NCI-H1092 treated with DMSO at 0.1 percent for 48 hours (cell line): Measurements from ENCODE around the gene DNER.
"Not testable (repeated sequence)": the region's sequence is repeated elsewhere in the genome, so short reads cannot be mapped to it uniquely, and the experiment has no call there.

Source experiments
- DNase-seq: peaks from one replicate; lab custom pipeline; 2025; lab: John Stamatoyannopoulos, UW

DNER gene

DNA sequence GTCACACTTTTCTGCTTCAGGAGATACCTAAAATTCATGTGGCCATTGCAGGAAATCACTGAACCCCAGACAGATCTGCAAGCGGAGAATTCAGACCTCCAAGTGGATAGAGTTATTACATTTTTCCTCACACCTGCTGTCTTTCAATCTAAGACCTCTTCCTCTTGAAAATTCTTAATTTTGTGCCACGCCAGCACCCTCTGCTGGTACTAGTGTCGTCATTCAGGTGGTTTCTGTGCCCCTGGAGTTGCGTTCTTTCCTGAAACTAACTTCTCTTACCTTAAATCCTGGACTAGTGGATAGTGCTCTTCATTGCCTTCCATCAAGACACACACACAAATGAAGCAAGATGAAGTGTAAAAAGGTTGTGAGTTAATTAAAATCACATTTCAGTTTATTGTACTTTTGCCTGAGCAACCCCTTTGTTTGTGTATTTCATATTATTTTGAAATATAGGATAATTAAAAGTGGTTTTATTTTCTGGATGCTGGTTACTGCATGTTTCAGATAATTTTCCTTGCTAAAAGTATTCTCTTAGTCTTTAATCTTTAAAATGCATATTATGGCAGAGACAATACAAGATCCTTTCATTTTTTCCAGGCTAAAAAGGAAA lies 1.6 kb upstream of the DNER start:
- DNase-seq = peak; percentile 69

- peak; percentile 46 for DNase-seq
Observed at GRCh38 chr2:229714736-229715541, 584 bp upstream of the DNER start.

DNA sequence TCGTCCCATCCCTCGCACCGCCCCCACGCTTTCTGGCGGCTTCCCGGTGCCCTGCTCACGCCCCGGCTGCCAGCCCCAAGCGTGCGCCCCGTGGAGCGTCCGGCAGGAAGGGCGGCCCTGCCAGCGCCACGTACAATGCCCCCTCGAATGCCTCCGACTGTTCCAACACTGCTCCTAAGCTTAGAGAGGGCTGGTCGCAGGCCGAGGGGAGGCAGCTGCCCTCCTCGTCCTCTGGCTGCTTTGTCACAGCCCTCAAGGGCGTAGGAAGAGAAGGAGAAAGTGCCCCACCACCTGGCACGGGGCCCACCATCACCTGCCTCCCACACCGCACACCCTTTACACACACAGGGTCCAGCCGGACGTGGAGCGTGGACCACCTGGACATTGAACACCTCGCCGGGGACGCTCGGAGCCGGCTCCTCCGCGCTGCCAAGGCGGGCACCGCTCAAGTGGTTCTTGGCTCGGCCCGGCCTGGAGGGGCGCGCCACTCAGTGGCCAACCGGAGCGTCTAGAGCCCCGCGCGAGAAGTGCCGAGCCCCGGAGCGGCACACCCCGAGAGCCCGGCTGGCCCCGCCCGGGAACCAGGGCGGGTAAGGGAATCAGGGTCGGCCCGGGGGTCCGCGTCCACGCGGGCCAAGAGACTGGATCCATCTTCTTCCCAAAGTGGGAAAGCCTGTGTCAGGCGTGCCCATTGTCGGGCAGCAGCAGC lies 830 bp downstream of the DNER start:
- DNase-seq = peak; percentile 54

DNA sequence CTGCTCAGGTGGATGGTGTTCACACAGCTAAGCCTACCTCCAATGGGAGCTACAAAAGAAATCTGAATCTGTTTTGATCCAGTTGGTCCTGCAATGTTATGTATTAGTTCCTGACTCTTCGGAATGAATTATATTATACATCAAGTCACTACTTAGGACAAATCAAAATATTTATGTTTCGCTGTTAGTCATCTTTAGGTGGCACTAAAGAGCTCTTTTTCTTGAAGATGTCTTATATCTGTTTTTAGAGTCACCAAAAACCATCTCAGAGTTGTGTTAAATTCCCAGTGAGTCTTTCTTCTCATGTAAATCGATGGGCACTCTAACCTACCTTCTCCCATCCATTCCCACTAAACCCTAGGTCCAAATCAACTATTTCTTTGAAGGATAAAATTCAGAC lies 2.2 kb downstream of the DNER start:
- no peak for DNase-seq

GRCh38 chr2:229708335-229708734 lies 6.0 kb downstream of the DNER start:
- DNase-seq = no peak

- DNase-seq = no peak
Observed at GRCh38 chr2:229703909-229704630, 10.3 kb downstream of the DNER start.

GRCh38 chr2:229701716-229702115 lies 12.6 kb downstream of the DNER start:
- no peak for DNase-seq

DNA sequence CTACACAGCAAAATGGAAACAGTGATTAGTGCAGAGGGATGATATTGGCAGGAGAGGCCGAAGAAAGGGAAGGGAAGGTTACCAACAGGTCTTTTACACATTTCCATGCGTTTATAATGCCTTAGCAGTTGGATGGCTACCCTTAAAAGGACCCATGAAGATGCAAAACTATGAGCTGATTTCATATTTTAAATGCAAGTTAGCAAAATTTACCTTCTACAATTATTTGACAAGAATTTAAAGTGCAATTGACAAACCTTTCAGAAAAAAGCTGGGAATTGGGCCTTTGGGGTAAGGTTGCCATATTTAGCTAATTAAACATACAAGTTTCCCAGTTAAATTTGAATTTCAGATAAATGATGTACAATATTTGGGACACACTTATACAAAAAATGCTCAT lies 13.3 kb downstream of the DNER start:
- no peak for DNase-seq

DNA sequence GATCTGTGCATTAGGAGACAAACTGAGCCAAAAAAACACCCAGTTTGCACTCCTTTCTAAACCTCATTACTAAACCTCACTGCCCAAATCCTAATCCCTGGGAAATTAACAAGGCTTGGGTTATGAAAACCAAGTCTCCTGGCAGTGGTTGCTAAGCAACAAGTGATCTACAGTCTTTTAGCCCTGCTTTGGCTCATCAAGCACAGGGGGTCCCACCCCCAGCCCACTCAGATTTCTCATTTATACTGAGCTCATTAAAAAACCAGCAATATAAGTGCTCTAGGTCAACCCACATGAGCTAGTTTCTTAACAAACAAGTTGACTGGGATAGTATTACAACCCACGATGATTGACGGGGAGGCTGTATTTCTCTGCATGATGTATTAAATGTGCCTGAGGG lies 18.4 kb downstream of the DNER start:
- DNase-seq = no peak

DNA sequence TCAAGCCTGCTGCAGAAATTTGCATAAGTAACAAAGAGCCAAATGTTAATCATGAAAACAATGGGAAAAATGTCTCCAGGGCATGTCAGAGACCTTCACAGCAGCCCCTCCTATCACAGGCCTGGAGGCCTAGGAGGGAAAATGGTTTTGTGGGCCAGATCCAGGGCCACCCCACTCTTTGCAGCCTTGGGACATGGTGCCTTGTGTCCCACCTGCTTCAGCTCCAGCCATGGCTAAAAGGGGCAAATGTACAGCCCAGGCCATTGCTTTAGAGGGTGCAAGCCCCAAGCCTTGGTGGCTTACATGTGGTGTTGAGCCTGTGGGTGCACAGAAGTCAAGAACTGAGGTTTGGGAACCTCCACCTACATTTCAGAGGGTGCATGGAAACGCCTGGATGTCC lies 20.5 kb downstream of the DNER start:
- DNase-seq = not testable (repeated sequence)

DNA sequence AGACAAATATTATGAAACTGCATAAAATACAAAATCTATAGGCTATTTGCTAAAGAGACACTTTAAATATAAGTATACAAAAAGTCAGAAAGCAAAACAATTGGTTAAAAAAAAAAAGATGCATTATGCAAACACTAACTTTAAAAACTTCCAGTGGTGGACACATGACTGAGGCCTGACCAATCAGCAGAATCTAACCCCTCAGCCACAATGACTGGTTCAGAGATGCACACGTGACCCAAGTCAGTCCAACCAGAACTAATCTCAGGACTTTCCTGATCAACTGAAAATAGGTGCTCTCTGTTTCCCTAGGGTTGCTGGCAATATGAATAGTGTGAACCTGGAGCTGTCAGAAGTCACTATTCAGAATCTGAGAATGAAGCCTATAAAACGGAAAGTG lies 22.7 kb downstream of the DNER start:
- no peak for DNase-seq

DNA sequence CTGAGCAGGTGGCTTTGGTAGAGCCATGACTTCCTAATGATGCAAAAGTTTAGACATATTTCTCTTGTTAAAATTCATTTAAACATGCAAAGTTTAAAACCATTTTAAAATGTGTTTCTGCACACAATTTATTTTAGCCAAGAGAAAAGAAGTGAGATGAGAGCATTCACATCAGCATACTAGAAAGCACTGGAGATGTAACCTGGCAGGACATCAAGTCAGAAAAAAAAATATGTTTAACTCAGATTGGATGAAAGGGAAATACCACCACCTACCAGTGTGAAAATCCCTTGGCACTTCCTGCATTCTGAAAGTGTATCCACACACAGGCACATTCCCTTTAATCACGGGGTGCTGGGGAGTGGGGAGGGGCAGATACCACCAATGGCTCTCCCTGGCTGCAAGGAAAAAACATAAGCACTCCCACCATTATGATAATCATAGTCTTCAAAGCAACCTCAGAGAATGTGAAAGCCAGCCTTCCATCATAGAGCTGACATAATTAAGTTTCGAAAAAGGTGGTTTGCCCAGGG lies 25.0 kb downstream of the DNER start:
- DNase-seq = no peak

GRCh38 chr2:229688141-229688540 lies 26.2 kb downstream of the DNER start:
- DNase-seq = no peak

DNA sequence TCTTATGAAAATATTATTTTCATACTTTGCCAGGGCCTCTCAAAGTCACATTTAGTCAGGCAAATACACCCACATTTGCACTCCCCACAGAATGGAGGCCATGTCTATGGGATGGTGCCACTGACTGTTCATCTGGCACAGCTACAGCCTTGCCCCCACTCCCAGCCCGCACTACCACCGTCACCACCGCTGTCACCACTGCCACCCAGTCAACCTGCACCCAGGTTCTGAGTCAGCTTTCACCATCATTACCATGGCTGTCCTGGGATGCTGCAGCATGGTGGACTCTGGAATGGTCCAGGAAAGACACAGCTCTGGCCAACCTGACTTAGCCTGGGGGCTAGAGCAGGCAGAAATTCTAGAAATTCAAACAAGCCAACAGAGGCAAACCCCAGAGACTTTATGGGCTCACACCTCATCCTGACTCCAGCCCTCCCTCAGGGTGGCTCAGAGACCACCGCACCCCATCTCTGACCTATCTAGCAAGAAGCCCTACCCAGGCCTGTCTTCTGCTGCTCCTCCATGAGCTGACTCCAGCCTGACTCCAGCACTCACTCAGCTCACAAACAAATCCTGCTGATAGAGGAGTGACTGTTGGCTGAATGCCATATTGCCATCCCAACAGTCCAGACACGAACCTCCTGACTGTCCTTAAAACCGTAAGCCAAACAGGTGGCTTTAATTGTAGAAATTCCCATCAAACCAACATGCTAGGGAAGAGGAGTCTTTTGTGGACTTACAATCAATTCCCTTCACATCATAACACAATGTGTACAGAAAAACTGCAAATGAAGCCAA lies 28.0 kb downstream of the DNER start:
- DNase-seq = peak; percentile 76

DNA sequence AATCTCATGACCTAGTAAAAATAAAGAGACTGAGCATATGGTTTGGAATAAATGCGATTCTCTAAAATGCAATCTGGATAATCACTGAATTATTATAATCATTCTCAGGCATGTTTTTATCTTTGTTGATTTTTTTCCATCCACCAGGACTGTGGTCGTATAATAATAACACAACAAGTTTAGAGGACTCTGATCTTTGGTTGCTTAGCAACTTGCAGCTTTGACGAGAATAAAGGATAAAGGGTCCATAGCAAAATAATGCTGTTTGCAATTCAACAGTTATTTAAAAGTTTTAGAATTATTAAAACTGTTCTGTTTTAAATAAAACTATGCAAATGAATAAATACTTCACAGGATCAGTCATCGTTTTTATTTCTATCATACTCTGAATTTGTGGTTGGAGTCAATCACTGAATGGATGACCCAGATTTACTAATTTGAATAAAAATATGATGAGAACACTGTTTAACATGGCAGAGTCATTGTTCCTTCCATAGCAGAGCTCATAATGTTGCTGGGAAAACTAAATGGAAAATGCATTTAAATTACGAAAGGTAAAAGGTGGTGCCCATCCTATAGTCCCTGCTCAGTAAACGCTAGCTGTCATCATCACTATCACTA lies 29.3 kb downstream of the DNER start:
- DNase-seq = no peak

DNA sequence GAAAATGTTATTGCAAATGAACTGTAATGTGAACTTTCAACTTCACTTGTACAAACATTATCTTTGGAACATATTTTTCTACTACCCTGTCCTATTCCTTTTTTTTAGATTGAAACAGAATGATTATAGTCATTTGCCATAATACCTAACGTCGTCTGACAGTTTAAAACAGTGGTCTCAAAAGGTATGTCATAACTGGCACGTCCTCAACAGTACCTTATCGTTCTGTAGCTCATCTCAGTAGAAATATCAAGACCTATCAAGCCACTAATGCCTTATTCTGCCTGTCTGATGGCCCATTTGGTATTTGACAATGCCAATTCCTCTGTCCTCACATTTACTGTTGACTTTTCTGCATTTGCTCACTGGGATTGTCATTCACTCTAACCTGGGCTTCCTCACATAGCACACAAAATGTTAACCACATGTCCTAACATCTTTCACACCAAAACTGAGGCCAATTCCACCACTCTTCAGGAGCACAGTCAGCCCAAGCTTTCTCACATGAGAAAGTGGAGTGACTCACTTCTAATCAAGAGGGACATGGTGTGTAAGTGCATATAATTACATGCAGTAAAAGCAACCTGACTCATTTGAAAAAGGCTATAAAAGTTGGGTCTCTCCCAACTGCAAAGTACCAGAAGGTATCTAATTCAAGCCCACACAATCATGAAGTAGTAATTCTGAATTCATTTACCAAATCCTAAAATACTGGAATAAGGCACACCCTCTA lies 34.8 kb downstream of the DNER start:
- DNase-seq = no peak

DNA sequence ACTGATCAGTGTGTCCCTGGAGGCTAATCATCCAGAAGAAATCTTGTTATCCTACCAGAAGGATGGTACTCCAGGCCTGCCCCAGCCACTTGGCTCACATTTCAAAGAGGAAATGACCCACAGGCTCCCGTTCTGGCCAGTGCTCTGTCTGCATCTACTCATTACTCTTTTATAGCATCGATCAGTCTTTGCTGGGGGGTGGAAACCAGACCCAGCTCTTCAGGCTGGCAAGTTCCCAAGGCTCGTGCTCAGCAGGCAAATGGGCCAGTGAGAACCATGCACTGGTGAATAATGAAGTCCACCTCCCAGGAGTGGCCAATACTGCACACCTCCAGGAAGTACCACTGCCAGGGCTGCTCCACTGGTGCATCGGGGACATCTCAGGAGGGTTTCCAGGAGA lies 38.8 kb downstream of the DNER start:
- peak; percentile 58 for DNase-seq

GRCh38 chr2:229674830-229675530 lies 39.4 kb downstream of the DNER start:
- no peak for DNase-seq

GRCh38 chr2:229673676-229674075 lies 40.7 kb downstream of the DNER start:
- no peak for DNase-seq

DNA sequence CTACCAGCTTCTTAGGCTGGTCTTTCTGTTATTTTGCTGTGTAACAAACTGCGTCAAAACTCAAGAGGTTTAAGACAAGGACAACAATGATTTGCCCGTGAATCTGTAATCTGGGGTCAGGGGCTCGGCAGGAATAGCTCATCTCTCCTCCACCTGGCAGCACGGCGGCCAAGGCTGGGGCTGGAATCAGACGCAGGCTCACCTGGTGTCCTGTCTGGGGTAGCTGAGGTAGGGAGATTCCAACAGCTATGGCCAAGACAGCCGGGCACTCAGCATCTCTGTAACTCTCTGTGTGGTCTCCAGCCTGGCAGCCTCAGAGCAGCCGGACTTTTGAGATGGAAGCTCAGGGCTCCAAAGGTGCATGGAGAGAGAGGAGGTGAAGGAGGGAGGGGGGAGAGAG lies 42.3 kb downstream of the DNER start:
- DNase-seq = no peak
